ENCODE results near the gene SFXN4. TPM values are rescaled to one million over a fixed set of nuclear protein-coding genes. Genes with fewer than 3 reads are reported as not detected.
A peak's percentile ranks its signal among the peaks of the same experiment; 100 is the strongest.

Gene SFXN4
- total RNA-seq, 1 experiment from 2014 or later = 15.4 TPM

DNA sequence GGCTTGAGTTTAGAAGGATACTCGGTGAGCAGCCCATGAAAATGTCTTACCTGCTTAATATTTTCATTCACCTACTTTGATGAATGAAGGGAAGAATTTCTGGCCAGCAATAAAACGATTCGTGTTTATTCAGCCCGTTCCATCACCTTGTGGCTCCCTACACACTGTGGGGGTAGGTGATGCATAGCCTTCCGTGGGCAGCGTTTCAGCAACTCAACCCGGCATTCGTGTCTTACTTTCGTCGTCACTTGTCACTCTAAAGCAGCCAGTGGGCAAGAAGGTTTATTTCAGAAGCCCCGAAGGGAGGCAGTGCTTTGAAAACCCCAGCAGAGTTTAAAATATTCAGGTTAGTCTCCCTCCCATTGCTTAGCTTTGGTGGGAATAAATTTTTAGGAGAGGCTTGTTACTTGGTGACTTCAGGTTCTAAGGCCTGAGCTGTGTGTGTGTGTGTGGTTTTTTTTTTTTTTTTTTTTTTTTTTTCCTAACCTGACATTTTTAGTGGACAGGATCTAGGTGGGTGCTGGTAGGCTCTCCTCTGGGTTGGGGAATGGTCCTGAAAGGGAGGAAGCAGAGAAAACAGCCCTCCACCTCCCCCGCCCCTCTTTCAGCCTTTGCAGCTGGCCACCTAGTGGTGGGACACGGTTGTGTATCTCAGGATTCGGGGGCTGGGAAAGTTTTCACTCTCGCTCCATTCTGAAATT, 43.7 kb upstream of the SFXN4 start:
- intact Hi-C loops (cut with micrococcal nuclease; ENCODE audit: unreplicated experiment) = loop anchor here (1.0 to 10.0 kb wide), 6 partner anchors 43 to 646 kb away; partner anchors contain the start of gene BAG3
- ChIA-PET CTCF (interaction anchor here (0.6 to 1.3 kb wide), 6 partner anchors 25 to 283 kb away, joined by 3 to 14 read pairs (median 5); no protein-coding TSS in a partner anchor), POLR2A (ENCODE audit: unreplicated experiment) (interaction anchor here (0.6 kb wide), 2 partner anchors 106 to 129 kb away, joined by 15 to 26 read pairs; partner anchors contain the start of gene EIF3A)
- H4K20me1 ChIP-seq (ENCODE audit: insufficient read depth) = no peaks in the 10 kb centered on the region
- H3K4me1 ChIP-seq (replicated peaks; ENCODE audit: insufficient read depth) = peaks cover 20% of the 10 kb centered on the region
- peak; percentile 80 for TF ChIP-seq CTCF (conservative IDR thresholded peaks at IDR 0.05)
- no peak for TF ChIP-seq EZH2 (IDR thresholded peaks at IDR 0.05; ENCODE audit: low read depth)
- peak in 1 of 2 experiments; percentile 9 for DNase-seq
- no peak overlapping the region for H3K27ac ChIP-seq
- peak overlapping the region; percentile 97 for H3K4me2 ChIP-seq
- H3K9me3 ChIP-seq (ENCODE audit: insufficient read depth, low read depth) = no peaks in the 10 kb centered on the region
- H3K4me3 ChIP-seq = peak overlapping the region; percentile 86; the same call in 1 of the 2 replicates
- no peaks in the 10 kb centered on the region for H3K9me2 ChIP-seq (ENCODE audit: insufficient read depth)
- no peak overlapping the region for H2AFZ ChIP-seq
- no TSS peak for BruUV-seq (replicated peaks)
- H3K27me3 ChIP-seq (ENCODE audit: insufficient read depth, low read depth) = no peaks in the 10 kb centered on the region
- no peaks in the 10 kb centered on the region for H3K36me3 ChIP-seq (ENCODE audit: low read depth)
- H3F3A ChIP-seq (ENCODE audit: insufficient read depth, low read depth) = peaks cover 3% of the 10 kb centered on the region; the same call in 1 of the 2 replicates
- no peaks in the 10 kb centered on the region for H3K79me2 ChIP-seq (ENCODE audit: low read depth)

DNA sequence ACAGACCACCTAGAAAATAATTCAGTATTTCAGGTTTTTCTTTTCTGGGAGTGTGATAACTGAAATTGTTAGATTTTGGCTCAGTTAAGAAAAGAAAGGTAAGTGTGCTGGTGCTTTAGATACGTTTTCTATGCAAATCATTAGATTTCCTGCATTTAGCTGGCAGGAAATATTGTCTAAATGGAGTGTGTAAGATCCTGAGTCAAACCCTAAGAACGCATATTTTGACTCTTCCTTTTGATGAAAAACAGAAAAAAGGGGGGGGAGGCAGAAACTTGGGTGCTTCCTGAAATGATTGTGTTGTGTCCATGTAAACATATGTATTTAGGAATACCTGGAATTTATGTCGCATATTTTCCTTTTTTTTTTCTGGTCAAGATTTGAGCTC, 43.0 kb upstream of the SFXN4 start:
- intact Hi-C loops (cut with micrococcal nuclease; ENCODE audit: unreplicated experiment) = loop anchor here (2.0 to 10.0 kb wide), 4 partner anchors 44 to 646 kb away; partner anchors contain the start of gene BAG3
- peak overlapping the region; percentile 97 for H3K4me2 ChIP-seq
- TF ChIP-seq CTCF (conservative IDR thresholded peaks at IDR 0.05) = no peak
- no peak for TF ChIP-seq EZH2 (IDR thresholded peaks at IDR 0.05; ENCODE audit: low read depth)
- ChIA-PET CTCF (interaction anchor here (1.1 to 1.2 kb wide), 2 partner anchors 63 to 284 kb away, joined by 3 to 5 read pairs; no protein-coding TSS in a partner anchor), POLR2A (ENCODE audit: unreplicated experiment) (no interaction called here)
- H3K79me2 ChIP-seq (ENCODE audit: low read depth) = no peaks in the 10 kb centered on the region
- H3K4me3 ChIP-seq = peak overlapping the region; percentile 86; the same call in 1 of the 2 replicates
- no peak for DNase-seq
- peaks cover 21% of the 10 kb centered on the region for H3K4me1 ChIP-seq (replicated peaks; ENCODE audit: insufficient read depth)
- H2AFZ ChIP-seq = peak overlapping the region; percentile 87
- no peaks in the 10 kb centered on the region for H3K27me3 ChIP-seq (ENCODE audit: insufficient read depth, low read depth)
- H3F3A ChIP-seq (ENCODE audit: insufficient read depth, low read depth) = peaks cover 3% of the 10 kb centered on the region; the same call in 1 of the 2 replicates
- no peaks in the 10 kb centered on the region for H3K36me3 ChIP-seq (ENCODE audit: low read depth)
- no TSS peak for BruUV-seq (replicated peaks)
- no peaks in the 10 kb centered on the region for H3K9me3 ChIP-seq (ENCODE audit: insufficient read depth, low read depth)
- no peak overlapping the region for H3K27ac ChIP-seq
- H4K20me1 ChIP-seq (ENCODE audit: insufficient read depth) = no peaks in the 10 kb centered on the region
- H3K9me2 ChIP-seq (ENCODE audit: insufficient read depth) = no peaks in the 10 kb centered on the region

DNA sequence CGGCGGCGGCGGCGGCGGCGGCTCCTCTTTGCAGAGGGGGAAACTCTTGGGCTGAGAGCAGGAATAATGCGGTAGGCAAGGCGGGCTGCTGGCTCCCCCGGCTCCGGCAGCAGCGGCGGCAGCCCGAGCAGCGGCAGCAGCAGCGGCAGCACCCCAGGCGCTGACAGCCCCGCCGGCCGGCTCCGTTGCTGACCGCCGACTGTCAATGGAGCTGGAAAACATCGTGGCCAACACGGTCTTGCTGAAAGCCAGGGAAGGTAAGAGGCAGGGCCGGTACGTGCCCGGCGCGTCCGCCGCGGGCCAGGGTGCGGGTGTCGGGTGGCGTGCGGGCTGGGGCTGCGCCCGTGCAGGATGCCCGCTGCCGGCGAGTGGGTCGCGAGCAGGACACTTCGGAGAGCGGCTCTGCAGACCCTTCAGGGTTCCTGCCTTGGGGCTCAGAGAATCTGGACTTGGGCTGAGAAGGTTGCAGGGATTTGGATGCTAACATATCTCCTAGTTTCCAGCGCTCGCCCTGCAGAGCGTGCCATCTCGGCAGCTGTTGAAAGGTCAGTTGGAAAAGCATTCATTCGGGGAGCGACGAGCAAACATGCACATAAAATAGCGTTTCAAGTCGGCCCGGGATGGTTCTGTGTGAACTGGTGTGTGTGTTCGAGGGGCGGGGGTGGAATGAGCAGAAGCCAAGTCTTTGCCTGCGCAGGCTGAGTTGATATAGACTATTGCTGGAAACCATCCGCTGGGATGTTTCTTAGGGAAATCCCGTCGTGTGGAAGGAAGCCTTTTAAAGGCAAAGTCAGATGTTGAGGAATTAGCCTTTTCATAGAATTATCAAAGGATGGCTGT, 42.4 kb upstream of the SFXN4 start:
- CTCF ChIA-PET = interaction anchor here (1.1 to 1.6 kb wide), 5 partner anchors 63 to 285 kb away, joined by 3 to 15 read pairs (median 5); no protein-coding TSS in a partner anchor
- H3K4me2 ChIP-seq = peak overlapping the region; percentile 97
- no peaks in the 10 kb centered on the region for H3K79me2 ChIP-seq (ENCODE audit: low read depth)
- no peak for TF ChIP-seq EZH2 (IDR thresholded peaks at IDR 0.05; ENCODE audit: low read depth)
- TF ChIP-seq CTCF (conservative IDR thresholded peaks at IDR 0.05) = no peak
- H3K4me3 ChIP-seq = peak overlapping the region; percentile 86
- no peak for DNase-seq
- no peaks in the 10 kb centered on the region for H3K9me2 ChIP-seq (ENCODE audit: insufficient read depth)
- no peaks in the 10 kb centered on the region for H4K20me1 ChIP-seq (ENCODE audit: insufficient read depth)
- H3K27me3 ChIP-seq (ENCODE audit: insufficient read depth, low read depth) = no peaks in the 10 kb centered on the region
- H3F3A ChIP-seq (ENCODE audit: insufficient read depth, low read depth) = peaks cover 8% of the 10 kb centered on the region; the same call in 1 of the 2 replicates
- H3K36me3 ChIP-seq (ENCODE audit: low read depth) = no peaks in the 10 kb centered on the region
- H3K27ac ChIP-seq = no peak overlapping the region
- H3K4me1 ChIP-seq (replicated peaks; ENCODE audit: insufficient read depth) = peaks cover 28% of the 10 kb centered on the region
- POLR2A ChIA-PET (ENCODE audit: unreplicated experiment) = interaction anchor here (0.8 kb wide), 1 partner anchor 45 kb away, joined by 11 read pairs; no protein-coding TSS in a partner anchor
- H3K9me3 ChIP-seq (ENCODE audit: insufficient read depth, low read depth) = no peaks in the 10 kb centered on the region
- peak overlapping the region; percentile 87 for H2AFZ ChIP-seq
- BruUV-seq (replicated peaks) = no TSS peak
- intact Hi-C loops (cut with micrococcal nuclease; ENCODE audit: unreplicated experiment) = loop anchor here (2.0 to 10.0 kb wide), 6 partner anchors 44 to 647 kb away; partner anchors contain the start of gene BAG3

Data from PC-9 (cell line).